Measurements from ENCODE around the gene SIAH3. TPM values are rescaled to one million over a fixed set of nuclear protein-coding genes. Genes with fewer than 3 reads are reported as not detected.

Gene SIAH3
- total RNA-seq, 2 experiments from 2014 or later = 0.07 to 0.12 TPM

DNA sequence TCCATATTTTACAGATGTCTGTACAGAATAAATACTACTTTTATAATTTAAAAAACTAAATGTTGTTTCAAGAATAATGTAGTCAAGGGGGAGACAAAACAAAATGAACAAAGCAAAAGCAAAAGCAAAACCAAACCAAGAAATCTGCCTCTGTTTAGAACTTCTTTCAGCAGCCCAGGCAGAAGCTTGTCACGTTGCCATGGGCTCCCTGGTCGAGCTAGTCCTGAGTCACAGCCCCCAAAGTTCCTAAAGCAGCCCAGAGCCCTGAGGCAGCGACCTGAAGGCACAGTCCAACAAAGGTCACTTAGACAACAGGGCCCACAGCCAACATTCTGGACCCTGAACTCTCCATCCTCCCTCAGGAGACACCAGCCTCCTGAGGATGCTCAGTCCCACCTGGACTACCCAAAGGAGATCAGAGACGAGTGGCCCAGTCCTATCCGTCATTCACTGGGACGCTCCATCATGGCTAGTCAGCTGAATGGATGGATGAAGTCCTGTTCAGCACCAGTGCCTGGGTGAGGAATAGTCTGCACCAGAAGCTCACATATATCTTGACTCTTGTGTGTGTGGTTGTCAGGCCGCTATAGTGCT is 41.7 kb downstream of the SIAH3 start:
- CTCF ChIA-PET = interaction anchor here (0.9 kb wide), 1 partner anchor 81 kb away, joined by 3 read pairs; no protein-coding TSS in a partner anchor
- no peak for DNase-seq
- no peaks in the 10 kb centered on the region for H3K27me3 Mint-ChIP-seq (ENCODE audit: low read depth)
- no peak overlapping the region for H3K27ac Mint-ChIP-seq
- no peak overlapping the region for H3K4me3 Mint-ChIP-seq
- intact Hi-C loops (cut with micrococcal nuclease) = no loop called here
- H3K9me3 Mint-ChIP-seq = no peaks in the 10 kb centered on the region
- H3K36me3 Mint-ChIP-seq (ENCODE audit: low read depth) = no peaks in the 10 kb centered on the region
- no peaks in the 10 kb centered on the region for H3K4me1 Mint-ChIP-seq (ENCODE audit: low read depth)

DNA sequence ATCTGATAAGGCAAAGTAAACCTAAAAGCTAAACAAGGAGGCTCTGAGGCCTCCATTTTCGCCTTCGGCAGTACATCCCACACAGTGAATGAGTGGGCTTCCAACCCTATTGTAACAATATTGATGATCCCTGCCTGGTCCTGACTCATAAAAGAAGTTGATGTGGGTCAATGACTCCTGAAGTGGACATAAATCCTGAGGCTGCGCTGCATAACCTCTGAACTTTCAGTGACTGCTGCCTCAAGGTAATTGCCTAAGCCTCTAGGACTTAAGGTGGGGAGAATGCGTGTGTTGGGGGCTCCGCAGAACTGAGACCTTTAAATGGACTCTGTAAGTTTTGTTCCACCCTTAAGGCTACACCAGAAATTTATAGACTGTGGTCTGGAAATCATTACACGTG is 42.6 kb downstream of the SIAH3 start:
- no peak overlapping the region for H3K4me3 Mint-ChIP-seq
- H3K27ac Mint-ChIP-seq = no peak overlapping the region
- no peaks in the 10 kb centered on the region for H3K27me3 Mint-ChIP-seq (ENCODE audit: low read depth)
- intact Hi-C loops (cut with micrococcal nuclease) = no loop called here
- H3K9me3 Mint-ChIP-seq = no peaks in the 10 kb centered on the region
- no peaks in the 10 kb centered on the region for H3K4me1 Mint-ChIP-seq (ENCODE audit: low read depth)
- DNase-seq = no peak
- CTCF ChIA-PET = no interaction called here
- H3K36me3 Mint-ChIP-seq (ENCODE audit: low read depth) = no peaks in the 10 kb centered on the region

DNA sequence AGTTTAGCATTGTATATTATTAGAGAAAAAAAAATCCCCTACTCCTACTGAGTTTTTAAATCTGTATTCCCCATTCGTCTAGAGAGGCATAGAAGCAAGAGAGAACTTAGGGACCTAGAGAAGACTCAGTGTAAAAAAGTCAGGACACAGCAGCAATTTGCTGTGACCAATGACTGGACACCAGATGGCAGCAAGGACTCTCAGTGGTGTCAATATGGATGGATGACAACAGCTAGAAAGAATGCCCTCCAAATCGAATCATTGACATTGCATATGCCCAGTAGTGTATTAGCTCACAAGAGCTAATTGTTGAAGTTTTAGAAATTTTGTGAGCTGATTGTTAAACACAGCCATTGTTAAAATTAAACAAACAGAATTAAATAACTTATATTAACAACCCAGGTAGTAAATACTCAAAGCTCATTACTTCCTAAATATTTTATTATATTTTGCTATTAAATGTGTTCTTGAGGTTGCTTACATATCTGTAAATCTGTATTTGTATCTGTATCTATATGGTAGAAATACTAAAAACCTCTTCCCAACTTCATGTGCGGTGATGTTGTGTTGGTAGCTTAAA is 43.9 kb downstream of the SIAH3 start:
- no peak overlapping the region for H3K4me3 Mint-ChIP-seq
- H3K27me3 Mint-ChIP-seq (ENCODE audit: low read depth) = no peaks in the 10 kb centered on the region
- intact Hi-C loops (cut with micrococcal nuclease) = loop anchor here (1.0 kb wide), 4 partner anchors 319 to 514 kb away; no protein-coding TSS in a partner anchor
- H3K36me3 Mint-ChIP-seq (ENCODE audit: low read depth) = no peaks in the 10 kb centered on the region
- no peak overlapping the region for H3K27ac Mint-ChIP-seq
- CTCF ChIA-PET = interaction anchor here (0.6 to 1.6 kb wide), 6 partner anchors 16 to 519 kb away, joined by 3 to 8 read pairs (median 4); no protein-coding TSS in a partner anchor
- no peaks in the 10 kb centered on the region for H3K4me1 Mint-ChIP-seq (ENCODE audit: low read depth)
- peak; percentile 55 for DNase-seq
- H3K9me3 Mint-ChIP-seq = no peaks in the 10 kb centered on the region

DNA sequence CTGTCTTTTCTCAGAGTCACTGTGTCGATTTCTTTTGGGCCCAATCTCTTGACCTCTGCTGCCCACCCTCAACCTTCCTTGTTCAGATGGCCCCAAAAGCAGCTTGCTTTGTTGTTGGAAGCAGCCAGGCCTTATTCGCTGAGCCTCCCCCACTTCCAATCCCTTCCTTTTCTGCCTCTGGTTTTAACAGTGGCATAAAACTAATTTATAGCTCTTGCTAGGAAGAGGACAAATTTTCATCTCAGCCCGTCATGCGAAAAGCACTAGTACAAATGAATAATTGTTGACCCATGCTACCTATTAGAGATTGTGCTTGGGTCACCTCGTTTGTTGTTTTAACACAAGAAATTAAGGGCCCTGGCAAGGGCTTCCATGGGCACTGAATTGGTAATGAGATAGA is 51.1 kb downstream of the SIAH3 start:
- intact Hi-C loops (cut with micrococcal nuclease) = no loop called here
- no peaks in the 10 kb centered on the region for H3K36me3 Mint-ChIP-seq (ENCODE audit: low read depth)
- no peak overlapping the region for H3K27ac Mint-ChIP-seq
- no peaks in the 10 kb centered on the region for H3K4me1 Mint-ChIP-seq (ENCODE audit: low read depth)
- no peaks in the 10 kb centered on the region for H3K27me3 Mint-ChIP-seq (ENCODE audit: low read depth)
- H3K9me3 Mint-ChIP-seq = no peaks in the 10 kb centered on the region
- CTCF ChIA-PET = interaction anchor here (0.7 kb wide), 1 partner anchor 272 kb away, joined by 3 read pairs; no protein-coding TSS in a partner anchor
- DNase-seq = no peak
- H3K4me3 Mint-ChIP-seq = no peak overlapping the region

DNA sequence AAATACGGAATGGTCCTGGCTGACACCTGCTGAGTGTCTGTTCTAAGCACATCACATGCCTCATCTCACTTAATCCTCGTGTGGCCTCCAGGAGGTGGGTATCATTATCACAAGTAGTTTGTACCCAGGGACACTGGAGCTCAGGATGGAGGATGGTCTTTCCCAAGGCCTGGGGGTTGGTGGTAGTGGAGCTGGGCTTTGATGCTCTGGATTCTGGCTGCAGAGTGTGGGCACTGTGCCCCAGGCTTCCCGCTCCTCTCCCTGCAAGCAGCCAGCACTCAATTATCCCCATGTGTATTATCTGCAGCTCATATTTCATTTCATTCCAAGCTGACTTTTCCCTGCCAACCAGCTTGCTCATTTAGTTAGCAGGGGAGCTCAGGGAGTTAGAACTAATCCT is 52.1 kb downstream of the SIAH3 start:
- no peak overlapping the region for H3K4me3 Mint-ChIP-seq

DNA sequence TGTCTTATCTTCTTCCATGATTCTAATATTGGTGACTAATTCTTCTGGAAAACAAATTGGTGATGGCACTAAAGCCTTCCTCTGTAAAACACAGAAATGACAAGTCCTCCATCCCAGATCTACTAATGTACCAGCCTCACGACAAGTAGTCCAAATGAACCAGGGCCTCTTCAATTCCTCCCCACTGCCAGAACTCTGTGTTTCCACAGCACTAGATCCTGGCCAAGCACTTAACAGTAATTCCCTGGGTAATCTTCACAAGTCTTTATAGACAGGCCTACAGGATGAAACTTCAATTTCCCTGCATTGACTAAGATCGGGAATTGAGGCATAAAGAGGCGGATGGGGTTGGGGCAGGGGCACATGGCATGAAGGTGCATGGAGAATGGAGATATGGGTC is 52.7 kb downstream of the SIAH3 start:
- no peaks in the 10 kb centered on the region for H3K4me1 Mint-ChIP-seq (ENCODE audit: low read depth)
- H3K9me3 Mint-ChIP-seq = no peaks in the 10 kb centered on the region
- no peaks in the 10 kb centered on the region for H3K36me3 Mint-ChIP-seq (ENCODE audit: low read depth)
- no peaks in the 10 kb centered on the region for H3K27me3 Mint-ChIP-seq (ENCODE audit: low read depth)
- H3K4me3 Mint-ChIP-seq = no peak overlapping the region
- intact Hi-C loops (cut with micrococcal nuclease) = no loop called here
- no peak overlapping the region for H3K27ac Mint-ChIP-seq
- no peak for DNase-seq
- CTCF ChIA-PET = interaction anchor here (0.6 kb wide), 1 partner anchor 966 kb away, joined by 3 read pairs; no protein-coding TSS in a partner anchor

More for the DNA sequence above, 52.1 kb downstream of the SIAH3 start:
- Mint-ChIP-seq H3K27ac (no peak overlapping the region), H3K4me1 (ENCODE audit: low read depth) (no peaks in the 10 kb centered on the region), H3K27me3 (ENCODE audit: low read depth) (no peaks in the 10 kb centered on the region), H3K9me3 (no peaks in the 10 kb centered on the region), H3K36me3 (ENCODE audit: low read depth) (no peaks in the 10 kb centered on the region)
- intact Hi-C loops (cut with micrococcal nuclease) = no loop called here
- CTCF ChIA-PET = no interaction called here
- no peak for DNase-seq

DNA sequence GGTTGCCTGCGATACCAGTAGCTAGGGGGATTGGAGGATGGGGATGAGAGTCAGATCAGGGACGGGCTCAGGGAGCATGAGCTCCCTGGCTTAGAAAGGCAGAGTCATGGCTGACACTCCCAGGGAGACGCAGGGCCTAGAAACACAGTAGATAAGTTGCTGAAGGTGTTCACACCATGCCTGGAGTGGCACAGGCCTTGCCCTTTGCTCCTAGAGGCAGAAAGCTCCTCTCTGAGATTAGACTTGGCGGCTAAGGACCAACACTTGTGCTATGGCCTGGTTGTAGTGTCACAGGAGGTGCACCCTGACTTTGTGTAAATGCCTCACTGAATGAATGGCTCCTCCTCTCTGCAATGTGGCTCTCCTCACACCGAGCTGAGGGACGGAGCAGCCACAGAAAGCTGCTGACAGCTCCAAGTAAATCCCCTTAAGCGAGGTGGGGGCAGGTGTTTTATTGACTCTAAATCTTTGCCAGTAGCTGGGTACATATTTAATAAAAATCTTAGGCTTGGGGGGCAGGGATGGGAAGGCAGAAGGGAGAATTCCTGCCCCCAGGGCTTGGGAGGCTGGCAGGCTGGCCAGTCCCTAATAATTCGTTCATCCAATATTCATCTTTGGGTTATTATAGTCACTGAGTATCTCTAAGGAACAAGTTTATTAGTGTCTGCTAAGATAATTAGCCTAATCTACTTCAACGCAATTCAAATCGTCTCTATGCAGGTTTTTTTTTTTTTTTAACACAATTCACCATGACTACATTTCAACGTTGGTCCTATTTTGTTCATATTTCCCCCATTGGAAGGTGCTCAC is 54.9 kb downstream of the SIAH3 start:
- Mint-ChIP-seq H3K4me3 (no peak overlapping the region), H3K36me3 (ENCODE audit: low read depth) (no peaks in the 10 kb centered on the region), H3K9me3 (no peaks in the 10 kb centered on the region), H3K4me1 (ENCODE audit: low read depth) (peaks cover 18% of the 10 kb centered on the region), H3K27me3 (ENCODE audit: low read depth) (no peaks in the 10 kb centered on the region), H3K27ac (no peak overlapping the region)
- no peak for DNase-seq
- CTCF ChIA-PET = interaction anchor here (0.7 kb wide), 1 partner anchor 173 kb away, joined by 3 read pairs; no protein-coding TSS in a partner anchor
- intact Hi-C loops (cut with micrococcal nuclease) = no loop called here

DNA sequence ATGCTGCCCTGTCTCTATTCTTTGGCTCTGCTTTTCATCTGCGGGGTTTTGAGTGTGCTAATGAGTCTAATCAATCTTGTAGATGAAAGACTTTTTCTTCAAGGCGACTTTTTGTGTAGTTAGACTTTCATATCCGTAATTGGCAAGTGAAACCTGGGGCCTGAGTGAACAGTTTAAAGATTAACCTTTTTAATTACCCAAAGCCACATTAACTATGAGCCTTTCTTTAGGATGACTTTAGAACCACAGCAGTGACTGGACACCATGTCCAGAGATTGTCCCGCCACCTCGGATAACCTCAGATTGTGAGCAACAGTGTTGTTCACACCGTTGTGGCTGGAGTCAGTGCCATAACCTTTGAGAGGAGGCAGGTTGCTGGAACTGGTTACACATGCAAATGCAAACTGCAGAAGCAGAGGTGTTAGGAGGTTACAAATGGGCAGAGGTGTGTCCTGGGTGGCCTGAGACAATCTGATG is 58.7 kb downstream of the SIAH3 start:
- DNase-seq = no peak
- intact Hi-C loops (cut with micrococcal nuclease) = no loop called here
- peaks cover 22% of the 10 kb centered on the region for H3K4me1 Mint-ChIP-seq (ENCODE audit: low read depth)
- no peaks in the 10 kb centered on the region for H3K36me3 Mint-ChIP-seq (ENCODE audit: low read depth)
- no peak overlapping the region for H3K4me3 Mint-ChIP-seq
- H3K27me3 Mint-ChIP-seq (ENCODE audit: low read depth) = no peaks in the 10 kb centered on the region
- CTCF ChIA-PET = no interaction called here
- no peaks in the 10 kb centered on the region for H3K9me3 Mint-ChIP-seq
- H3K27ac Mint-ChIP-seq = no peak overlapping the region

DNA sequence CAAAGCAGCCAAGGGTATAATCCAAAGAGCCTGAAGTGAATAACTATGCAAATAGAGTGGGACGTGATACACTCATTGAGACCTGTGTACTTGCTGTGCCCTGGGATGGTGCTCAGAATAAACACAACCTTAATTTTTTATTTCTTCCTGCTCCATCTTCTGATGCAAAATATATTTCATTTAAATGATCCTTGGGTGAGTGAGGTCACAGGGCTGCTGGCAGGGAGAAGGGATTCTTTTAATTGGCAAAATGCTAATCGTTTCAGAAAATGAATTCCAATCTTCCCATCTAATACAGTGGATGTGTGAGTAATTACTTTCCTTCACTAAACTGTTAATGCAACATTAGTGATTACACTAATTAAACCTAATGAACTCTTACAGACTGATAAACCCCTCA is 63.5 kb downstream of the SIAH3 start:
- no peaks in the 10 kb centered on the region for H3K9me3 Mint-ChIP-seq
- no peaks in the 10 kb centered on the region for H3K27me3 Mint-ChIP-seq (ENCODE audit: low read depth)
- CTCF ChIA-PET = no interaction called here
- H3K4me1 Mint-ChIP-seq (ENCODE audit: low read depth) = peaks cover 29% of the 10 kb centered on the region
- H3K36me3 Mint-ChIP-seq (ENCODE audit: low read depth) = no peaks in the 10 kb centered on the region
- DNase-seq = no peak
- no peak overlapping the region for H3K27ac Mint-ChIP-seq
- intact Hi-C loops (cut with micrococcal nuclease) = no loop called here
- no peak overlapping the region for H3K4me3 Mint-ChIP-seq

DNA sequence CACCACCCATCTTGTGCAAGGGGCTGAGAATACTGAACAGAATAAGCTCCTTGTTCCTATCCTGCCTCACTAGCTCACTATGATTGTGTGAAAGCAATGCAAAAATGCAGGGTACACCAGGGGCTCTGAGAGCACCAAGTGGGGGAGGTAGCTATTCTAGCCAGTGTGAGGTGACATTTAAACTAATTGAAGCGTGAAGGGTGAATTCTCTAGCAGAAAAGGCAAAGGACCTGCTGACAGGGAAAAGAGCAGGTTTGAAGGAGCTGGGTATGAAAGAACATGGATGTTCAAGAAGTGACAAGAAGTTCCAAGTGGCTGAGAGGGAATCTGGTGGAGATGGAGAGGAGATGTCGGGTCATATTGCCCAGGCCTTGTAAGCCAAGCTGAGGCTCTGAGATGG is 64.2 kb downstream of the SIAH3 start:
- intact Hi-C loops (cut with micrococcal nuclease) = no loop called here
- H3K4me3 Mint-ChIP-seq = no peak overlapping the region
- peaks cover 23% of the 10 kb centered on the region for H3K4me1 Mint-ChIP-seq (ENCODE audit: low read depth)
- DNase-seq = no peak
- H3K27me3 Mint-ChIP-seq (ENCODE audit: low read depth) = no peaks in the 10 kb centered on the region
- H3K36me3 Mint-ChIP-seq (ENCODE audit: low read depth) = peaks cover 1% of the 10 kb centered on the region
- no peaks in the 10 kb centered on the region for H3K9me3 Mint-ChIP-seq
- CTCF ChIA-PET = interaction anchor here (0.6 kb wide), 1 partner anchor 19 kb away, joined by 3 read pairs; no protein-coding TSS in a partner anchor
- H3K27ac Mint-ChIP-seq = no peak overlapping the region

DNA sequence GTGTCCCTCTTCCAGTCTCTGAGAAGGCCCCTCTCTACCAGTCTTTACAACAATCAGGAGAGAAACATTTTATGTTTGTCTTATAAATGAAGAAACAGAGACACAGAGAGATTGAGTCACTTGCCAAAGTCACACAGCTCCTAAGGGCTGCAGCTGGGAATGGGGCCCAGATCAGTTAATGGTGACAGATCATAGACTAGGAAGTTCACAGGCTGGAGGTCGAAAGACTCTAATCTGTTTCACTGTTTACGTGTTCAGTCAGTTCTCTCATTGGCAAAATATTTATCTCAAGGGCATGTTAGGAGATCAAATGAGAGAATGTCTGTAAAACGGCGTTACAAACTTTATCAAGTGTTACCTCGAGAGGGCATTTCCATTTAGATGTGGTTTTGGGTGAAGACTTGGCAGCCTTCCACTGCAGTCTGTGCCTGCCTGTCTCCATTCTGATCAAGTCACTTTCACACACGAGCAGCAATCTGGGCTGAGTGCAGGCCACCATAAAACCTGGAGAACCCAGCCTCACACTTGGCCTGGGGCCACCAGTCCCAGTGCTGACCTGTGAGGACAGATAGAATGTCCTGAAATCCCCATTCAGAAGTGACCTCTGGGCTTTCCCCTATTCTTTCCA is 65.1 kb downstream of the SIAH3 start:
- DNase-seq = no peak
- Mint-ChIP-seq H3K27me3 (ENCODE audit: low read depth) (no peaks in the 10 kb centered on the region), H3K27ac (no peak overlapping the region), H3K4me1 (ENCODE audit: low read depth) (peaks cover 19% of the 10 kb centered on the region), H3K9me3 (no peaks in the 10 kb centered on the region), H3K36me3 (ENCODE audit: low read depth) (peaks cover 1% of the 10 kb centered on the region), H3K4me3 (no peak overlapping the region)
- CTCF ChIA-PET = no interaction called here
- intact Hi-C loops (cut with micrococcal nuclease) = no loop called here

Measured in activated naive CD4-positive, alpha-beta T cell treated with anti-CD3 and anti-CD28 coated beads for 36 hours (primary cell).